Renal cortex interstitium (tissue), 15 donors: ENCODE data around the gene AGAP4. TPM values are rescaled to one million over a fixed set of nuclear protein-coding genes. Genes with fewer than 3 reads are reported as not detected.
"Not testable (repeated sequence)": the region's sequence is repeated elsewhere in the genome, so short reads cannot be mapped to it uniquely, and the experiment has no call there.

Source experiments
- DNase-seq, 11 donors: peaks; one replicate each; pipeline ENCODE4 v3.0.0-alpha.2; 2013; ENCODE audit warnings: low read depth in 9 of 11, low spot score in 4 of 11; ENCODE audit errors: extremely low read depth in 1 of 11
- long read RNA-seq, 16 experiments: transcript quantifications; one replicate each; lab custom pipeline, GENCODE V29; 2026
- polyA plus RNA-seq, 3 donors: library from polyadenylated mRNA; unstranded; fragments of 120-200 nt; gene quantifications; one replicate each; pipeline ENCODE4 v1.2.1, GENCODE V29; 2013; ENCODE audit not compliant: insufficient read length in 3 of 3

The AGAP4 gene
- polyA plus RNA-seq, result 10 to 100 TPM; 30.3 to 52.8 (median 36.1) TPM
- long read RNA-seq, donor 1, result 0 reads
- long read RNA-seq, donor 2, result 0 reads
- long read RNA-seq, donor 3, result 0 reads
- long read RNA-seq, donor 4, result 0 reads
- long read RNA-seq, donor 5, result 0 reads
- long read RNA-seq, donor 6, result 0 reads
- long read RNA-seq, donor 7, result 0 reads
- long read RNA-seq, donor 8, result 0 reads
- long read RNA-seq, donor 9, result 0 reads
- long read RNA-seq, donor 10, partial matches to known transcripts, result 5 of 5 reads
- long read RNA-seq, donor 10, other reads (novel, unspliced or antisense), result 0 of 5 reads
- long read RNA-seq, donor 11, result 0 reads
- long read RNA-seq, donor 12, result 0 reads
- long read RNA-seq, donor 13, result 0 reads
- long read RNA-seq, donor 14, result 0 reads
- long read RNA-seq, donor 15, result 0 reads
- long read RNA-seq, donor 16, partial matches to known transcripts, result 29 of 30 reads
- long read RNA-seq, donor 16, other reads (novel, unspliced or antisense), result 0 of 30 reads

- DNase-seq, result not testable (repeated sequence)
These were observed at the start of gene AGAP4 for GRCh38 chr10:45847400-45847799. TSS of gene AGAP4 (minus strand) at chr10:45847500. CDS start at chr10:45847347, 153 bp downstream.

GRCh38 chr10:45890721-45891120, 43.4 kb upstream of the AGAP4 start:
- DNase-seq, result not testable (repeated sequence)

GRCh38 chr10:45889539-45890230, 42.4 kb upstream of the AGAP4 start:
- not testable (repeated sequence) for DNase-seq

- not testable (repeated sequence) for DNase-seq
These were observed 35.6 kb upstream of the AGAP4 start for GRCh38 chr10:45882880-45883279.

GRCh38 chr10:45865404-45865803, 18.1 kb upstream of the AGAP4 start:
- not testable (repeated sequence) for DNase-seq

GRCh38 chr10:45864264-45864663, 17.0 kb upstream of the AGAP4 start:
- not testable (repeated sequence) for DNase-seq

- not testable (repeated sequence) for DNase-seq
These were observed 16.3 kb upstream of the AGAP4 start for GRCh38 chr10:45863632-45864031.

- not testable (repeated sequence) for DNase-seq
These were observed 10.6 kb upstream of the AGAP4 start for GRCh38 chr10:45857931-45858330.

- not testable (repeated sequence) for DNase-seq
These were observed 1.2 kb upstream of the AGAP4 start for GRCh38 chr10:45848467-45848866.

- DNase-seq, result not testable (repeated sequence)
These were observed 24.4 kb downstream of the AGAP4 start for GRCh38 chr10:45822918-45823317.

GRCh38 chr10:45820107-45820830, 27.0 kb downstream of the AGAP4 start:
- not testable (repeated sequence) for DNase-seq

- no peak for DNase-seq
These were observed 27.7 kb downstream of the AGAP4 start for GRCh38 chr10:45819552-45819951.

GRCh38 chr10:45817912-45818311, 29.4 kb downstream of the AGAP4 start:
- DNase-seq, result no peak

- DNase-seq, result no peak
These were observed 30.0 kb downstream of the AGAP4 start for GRCh38 chr10:45817130-45817859.

- DNase-seq, result not testable (repeated sequence)
These were observed 33.2 kb downstream of the AGAP4 start for GRCh38 chr10:45814146-45814545.

GRCh38 chr10:45812959-45813358, 34.3 kb downstream of the AGAP4 start:
- not testable (repeated sequence) for DNase-seq

GRCh38 chr10:45811075-45811474, 36.2 kb downstream of the AGAP4 start:
- no peak for DNase-seq

- DNase-seq, result peak in 2 of 11 donors; percentile 0 to 2
These were observed 37.5 kb downstream of the AGAP4 start for GRCh38 chr10:45809837-45810236.

- DNase-seq, result not testable (repeated sequence)
These were observed 42.3 kb downstream of the AGAP4 start for GRCh38 chr10:45804996-45805395.
